GM19043 (cell line): ENCODE results near the gene GCNA.
"Not testable (repeated sequence)": the region's sequence is repeated elsewhere in the genome, so short reads cannot be mapped to it uniquely, and the experiment has no call there.

Experiments used
- ATAC-seq: cut with Tn5 transposase; IDR thresholded peaks from one replicate; pipeline ENCODE4 v1.9.1; 2021; ENCODE audit warnings: low read depth; ENCODE audit not compliant: unreplicated experiment

GCNA gene

DNA sequence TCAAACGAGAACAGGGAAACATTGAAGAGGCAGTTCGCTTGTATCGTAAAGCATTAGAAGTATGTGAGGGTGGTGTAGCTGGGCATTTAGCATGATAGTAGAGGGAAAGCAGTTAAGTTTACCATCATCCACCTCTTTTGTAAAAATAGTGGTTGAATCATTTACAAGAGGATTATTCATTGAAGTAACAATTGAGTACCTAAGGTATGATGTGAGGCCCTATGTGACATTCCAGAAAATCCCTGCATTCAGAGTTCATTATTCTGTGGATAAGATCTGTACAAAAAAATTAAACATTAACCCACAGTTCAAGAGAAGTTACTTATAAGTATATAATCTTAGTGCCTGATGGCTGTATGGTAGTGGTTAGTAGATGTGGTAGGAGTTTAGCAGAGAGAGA lies 22.2 kb upstream of the GCNA start:
- ATAC-seq, result no peak

- ATAC-seq, result no peak
Measured at GRCh38 chrX:71558920-71559319, 19.3 kb upstream of the GCNA start.

DNA sequence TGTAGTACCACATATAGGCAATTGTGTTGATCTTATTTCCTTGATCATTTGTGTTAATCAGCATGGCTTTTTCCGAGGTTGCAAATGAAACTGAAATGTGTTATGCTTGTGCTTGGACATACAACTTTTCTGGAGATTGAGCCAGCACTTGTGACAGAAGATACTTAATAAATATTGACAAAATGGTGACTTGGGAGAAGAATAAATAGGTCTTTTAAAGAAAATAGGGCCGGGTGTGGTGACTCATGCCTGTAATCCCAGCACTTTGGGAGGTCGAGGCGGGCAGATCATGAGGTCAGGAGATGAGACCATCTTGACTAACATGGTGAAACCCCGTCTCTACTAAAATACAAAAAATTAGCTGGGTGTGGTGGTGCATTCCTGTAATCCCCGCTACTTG lies 18.5 kb upstream of the GCNA start:
- not testable (repeated sequence) for ATAC-seq

DNA sequence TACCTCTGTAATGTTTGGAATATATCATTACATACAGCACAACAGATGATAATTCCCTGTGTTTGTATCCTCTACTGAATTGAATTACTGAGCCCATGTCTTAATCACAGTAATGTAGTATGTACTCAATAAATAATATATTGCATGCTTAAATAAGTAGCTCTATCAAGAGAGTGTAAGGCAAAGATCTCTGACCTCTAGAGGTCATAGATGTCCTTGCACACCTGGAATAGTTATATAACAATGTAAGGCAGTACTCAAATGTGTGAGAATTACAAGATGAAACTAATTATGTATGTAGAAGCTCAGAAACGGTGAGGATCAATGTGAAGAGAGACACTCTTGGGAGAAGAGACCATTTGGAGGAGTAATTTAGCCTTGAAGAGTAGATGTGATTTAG lies 14.3 kb upstream of the GCNA start:
- no peak for ATAC-seq

DNA sequence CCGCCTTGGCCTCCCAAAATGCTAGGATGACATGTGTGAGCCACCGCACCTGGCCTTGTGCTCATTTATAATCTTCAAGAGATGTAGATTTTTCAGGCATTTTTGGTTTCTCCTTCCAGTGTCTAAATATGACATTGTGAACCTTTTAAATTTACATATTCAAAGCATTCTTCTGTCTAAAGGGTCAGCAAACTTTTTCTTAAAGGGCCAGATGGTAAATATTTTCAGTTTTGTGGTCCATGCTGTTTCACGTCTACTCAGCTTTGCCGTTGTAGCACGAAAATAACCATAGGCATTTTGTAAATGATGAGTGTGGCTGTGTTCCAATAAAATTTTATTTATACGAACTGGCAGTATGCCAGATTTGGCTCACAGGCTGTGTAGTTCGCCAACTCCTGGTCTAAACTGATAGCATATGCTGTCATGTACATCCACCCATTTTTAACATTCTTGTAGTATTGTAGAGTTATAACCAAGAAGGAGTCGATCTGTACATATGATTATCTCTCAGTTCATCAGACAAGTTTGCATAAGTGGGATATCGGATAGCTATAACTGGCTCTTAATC lies 12.7 kb upstream of the GCNA start:
- ATAC-seq, result no peak

DNA sequence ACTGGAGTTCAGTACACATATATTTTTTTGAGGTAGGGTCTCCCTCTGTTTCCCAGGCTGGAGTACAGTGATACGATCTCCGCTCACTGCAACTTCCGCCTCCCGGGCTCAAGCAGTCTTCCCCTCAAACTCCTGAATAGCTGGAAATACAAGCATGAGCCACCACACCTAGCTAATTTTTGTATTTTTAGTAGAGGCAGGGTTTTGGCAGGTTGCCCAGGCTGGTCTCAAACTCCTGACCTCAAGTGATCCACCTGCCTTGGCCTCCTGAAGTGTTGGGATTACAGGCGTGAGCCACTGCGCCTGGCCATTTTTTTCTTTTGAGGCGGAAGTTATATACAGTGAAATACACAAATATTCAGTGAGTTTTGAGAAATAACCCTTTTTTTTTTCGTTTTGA lies 6.8 kb upstream of the GCNA start:
- ATAC-seq, result not testable (repeated sequence)

DNA sequence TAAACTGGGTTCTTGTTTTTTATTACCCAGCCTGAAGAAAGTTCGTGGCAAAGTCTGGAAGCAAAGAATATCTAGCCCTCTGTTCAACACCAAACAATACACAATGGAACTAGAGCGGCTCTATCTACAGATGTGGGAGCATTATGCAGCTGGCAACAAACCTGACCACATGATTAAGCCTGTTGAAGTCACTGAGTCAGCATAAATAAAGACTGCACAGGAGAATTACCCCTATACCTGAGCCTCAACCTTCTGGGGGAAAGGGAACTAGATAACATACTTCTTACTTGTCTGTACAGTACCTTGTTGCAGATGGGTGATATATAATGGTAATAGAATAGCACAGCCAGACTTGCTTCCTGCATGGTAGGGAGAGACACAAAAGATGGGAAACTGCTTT lies 4.6 kb upstream of the GCNA start:
- no peak for ATAC-seq

GRCh38 chrX:71577682-71578081 lies 555 bp upstream of the GCNA start:
- ATAC-seq, result no peak

- ATAC-seq, result no peak
Measured at GRCh38 chrX:71579136-71579989, 1.1 kb downstream of the GCNA start.

DNA sequence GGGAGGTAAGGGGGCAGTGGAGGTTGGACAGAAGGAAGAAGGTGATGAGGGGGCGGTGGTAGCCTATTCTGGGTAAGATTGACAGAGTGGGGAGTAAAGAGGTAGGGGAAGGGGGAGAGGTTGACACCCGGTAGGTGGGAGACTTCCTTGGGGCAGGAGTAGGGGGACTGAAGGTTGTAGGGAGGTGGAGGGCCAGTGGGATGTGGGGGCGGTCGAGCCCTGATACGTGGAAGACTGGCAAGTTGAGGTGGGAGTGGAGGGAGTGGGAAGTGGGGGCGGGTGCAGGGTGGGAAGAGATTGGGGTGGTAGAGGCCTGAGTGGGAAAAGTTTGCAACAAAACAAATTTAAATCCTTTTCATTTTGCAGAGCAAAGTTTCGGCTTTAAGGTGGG lies 1.7 kb downstream of the GCNA start:
- ATAC-seq, result no peak

DNA sequence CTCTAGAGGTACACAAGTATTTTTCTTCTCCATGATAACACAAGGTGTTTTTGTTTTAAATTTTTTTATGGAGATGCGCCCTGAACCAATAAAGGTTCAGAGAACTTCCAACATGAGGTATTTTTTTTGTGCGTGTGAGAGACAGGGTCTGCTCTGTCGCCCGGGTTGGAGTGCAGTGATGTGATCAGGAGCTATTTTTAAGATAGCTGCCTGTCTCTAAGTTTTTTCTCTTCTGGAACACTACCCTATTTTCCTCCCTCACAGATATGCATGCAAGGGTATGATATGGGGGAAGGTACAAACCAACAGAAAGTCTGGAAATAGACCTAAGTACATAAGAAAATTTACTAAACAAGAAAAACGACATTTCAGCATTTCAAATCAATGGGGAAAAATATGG lies 3.0 kb downstream of the GCNA start:
- no peak for ATAC-seq

DNA sequence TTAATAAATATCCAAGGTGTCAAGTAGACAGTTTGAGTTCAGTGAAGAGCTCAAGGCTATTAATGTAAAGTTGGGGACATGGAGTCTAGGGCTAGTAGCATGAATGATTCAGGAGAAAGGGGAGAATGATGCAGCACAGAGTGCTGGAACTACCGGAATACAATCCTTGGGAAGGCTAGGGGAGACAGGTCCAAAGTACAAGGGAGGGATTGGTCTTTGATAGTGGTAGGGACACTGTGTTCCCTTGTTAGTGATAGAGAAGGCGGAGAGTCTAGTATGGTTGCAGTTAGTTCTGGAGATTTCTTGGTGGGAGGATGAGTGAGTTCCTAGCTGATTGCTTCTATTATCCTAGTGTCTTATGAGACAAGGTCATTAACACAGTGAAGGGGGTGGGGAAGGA lies 8.7 kb downstream of the GCNA start:
- no peak for ATAC-seq

- ATAC-seq, result not testable (repeated sequence)
Measured at GRCh38 chrX:71593210-71593609, 15.0 kb downstream of the GCNA start.

- ATAC-seq, result no peak
Measured at GRCh38 chrX:71599965-71600364, 21.7 kb downstream of the GCNA start.

- ATAC-seq, result no peak
Measured at GRCh38 chrX:71603618-71604017, 25.4 kb downstream of the GCNA start.

DNA sequence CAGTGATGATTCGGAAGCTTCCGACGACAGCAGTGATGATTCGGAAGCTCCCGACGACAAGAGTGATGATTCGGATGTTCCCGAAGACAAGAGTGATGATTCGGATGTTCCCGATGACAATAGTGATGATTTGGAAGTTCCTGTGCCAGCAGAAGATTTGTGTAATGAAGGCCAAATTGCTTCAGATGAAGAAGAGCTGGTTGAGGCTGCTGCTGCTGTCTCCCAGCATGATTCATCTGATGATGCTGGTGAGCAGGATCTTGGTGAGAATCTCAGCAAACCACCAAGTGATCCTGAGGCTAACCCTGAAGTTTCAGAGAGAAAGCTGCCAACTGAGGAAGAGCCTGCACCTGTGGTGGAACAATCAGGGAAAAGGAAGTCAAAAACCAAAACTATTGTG lies 25.9 kb downstream of the GCNA start:
- no peak for ATAC-seq

- ATAC-seq, result no peak
Measured at GRCh38 chrX:71604796-71605568, 26.7 kb downstream of the GCNA start.

DNA sequence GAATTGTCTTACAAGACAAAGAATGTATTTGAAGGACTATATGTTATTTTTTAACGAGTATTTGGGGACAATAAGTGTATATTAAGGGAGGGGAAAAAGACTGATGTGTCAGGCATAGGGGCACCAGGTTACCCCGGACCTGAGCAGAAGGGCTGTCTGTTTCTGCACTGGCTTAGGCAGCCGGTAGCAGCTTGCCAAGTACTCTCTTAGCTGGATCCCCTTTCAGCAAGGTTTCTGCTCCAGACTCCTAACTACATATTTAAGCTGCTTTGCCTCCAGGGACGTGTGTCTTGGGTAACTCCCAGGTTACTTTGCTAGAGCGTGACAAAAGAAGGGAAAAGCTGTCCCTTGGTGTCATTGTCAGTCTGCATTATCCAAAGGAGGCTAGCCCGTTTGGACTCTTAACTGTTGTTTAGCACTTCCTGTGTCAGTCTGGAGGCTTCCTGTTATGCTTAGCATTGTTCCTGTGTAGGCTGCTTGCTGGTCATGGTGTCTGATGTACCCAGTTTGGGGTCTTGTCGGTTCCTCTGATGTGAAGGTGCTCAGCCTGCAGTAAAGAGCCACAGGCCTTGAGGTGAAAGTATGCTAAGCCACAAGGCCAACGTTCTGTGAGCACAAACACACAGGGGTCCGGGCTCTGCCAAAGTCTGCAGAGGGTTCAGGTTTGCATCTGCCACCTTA lies 28.4 kb downstream of the GCNA start:
- ATAC-seq, result no peak

GRCh38 chrX:71607488-71607887 lies 29.3 kb downstream of the GCNA start:
- ATAC-seq, result no peak

- no peak for ATAC-seq
Measured at GRCh38 chrX:71609095-71609750, 31.0 kb downstream of the GCNA start.

- not testable (repeated sequence) for ATAC-seq
Measured at GRCh38 chrX:71611736-71612135, 33.5 kb downstream of the GCNA start.
